NB4 (cell line): ENCODE data around the gene HS6ST2.
"Not testable (repeated sequence)": the region's sequence is repeated elsewhere in the genome, so short reads cannot be mapped to it uniquely, and the experiment has no call there.

Source experiments
- POLR2A ChIP-seq: IDR thresholded peaks from 2 replicates; pipeline ENCODE4 v1.6.1; 2011; ENCODE audit warnings: mild to moderate bottlenecking; ENCODE audit not compliant: insufficient read length; ENCODE audit errors: extremely low read depth
- TF ChIP-seq, protein P1 (sequence below): IDR thresholded peaks from one replicate; pipeline ENCODE4 v1.5.1; 2012; ENCODE audit warnings: low read depth, low read length

DNA sequence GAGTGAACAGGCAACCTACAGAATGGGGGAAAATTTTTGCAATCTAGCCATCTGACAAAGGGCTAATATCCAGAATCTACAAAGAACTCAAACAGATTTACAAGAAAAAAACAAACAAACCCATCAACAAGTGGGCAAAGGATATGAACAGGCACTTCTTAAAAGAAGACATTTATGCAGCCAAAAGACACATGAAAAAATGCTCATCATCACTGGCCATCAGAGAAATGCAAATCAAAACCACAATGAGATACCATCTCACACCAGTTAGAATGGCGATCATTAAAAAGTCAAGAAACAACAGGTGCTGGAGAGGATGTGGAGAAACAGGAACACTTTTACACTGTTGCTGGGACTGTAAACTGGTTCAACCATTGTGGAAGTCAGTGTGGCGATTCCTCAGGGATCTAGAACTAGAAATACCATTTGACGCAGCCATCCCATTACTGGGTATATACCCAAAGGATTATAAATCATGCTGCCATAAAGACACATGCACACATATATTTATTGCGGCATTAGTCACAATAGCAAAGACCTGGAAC, 13.3 kb downstream of the HS6ST2 start:
- TF ChIP-seq POLR2A, result not testable (repeated sequence)
- TF ChIP-seq, protein P1, sequence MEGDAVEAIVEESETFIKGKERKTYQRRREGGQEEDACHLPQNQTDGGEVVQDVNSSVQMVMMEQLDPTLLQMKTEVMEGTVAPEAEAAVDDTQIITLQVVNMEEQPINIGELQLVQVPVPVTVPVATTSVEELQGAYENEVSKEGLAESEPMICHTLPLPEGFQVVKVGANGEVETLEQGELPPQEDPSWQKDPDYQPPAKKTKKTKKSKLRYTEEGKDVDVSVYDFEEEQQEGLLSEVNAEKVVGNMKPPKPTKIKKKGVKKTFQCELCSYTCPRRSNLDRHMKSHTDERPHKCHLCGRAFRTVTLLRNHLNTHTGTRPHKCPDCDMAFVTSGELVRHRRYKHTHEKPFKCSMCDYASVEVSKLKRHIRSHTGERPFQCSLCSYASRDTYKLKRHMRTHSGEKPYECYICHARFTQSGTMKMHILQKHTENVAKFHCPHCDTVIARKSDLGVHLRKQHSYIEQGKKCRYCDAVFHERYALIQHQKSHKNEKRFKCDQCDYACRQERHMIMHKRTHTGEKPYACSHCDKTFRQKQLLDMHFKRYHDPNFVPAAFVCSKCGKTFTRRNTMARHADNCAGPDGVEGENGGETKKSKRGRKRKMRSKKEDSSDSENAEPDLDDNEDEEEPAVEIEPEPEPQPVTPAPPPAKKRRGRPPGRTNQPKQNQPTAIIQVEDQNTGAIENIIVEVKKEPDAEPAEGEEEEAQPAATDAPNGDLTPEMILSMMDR, result not testable (repeated sequence)
